ENCODE results near the gene CENPX. TPM values are rescaled to one million over a fixed set of nuclear protein-coding genes. Genes with fewer than 3 reads are reported as not detected.

CENPX gene
- total RNA-seq, 1 experiment from 2014 or later = 297 TPM

GRCh38 chr17:81980707-81981343 lies 41.9 kb downstream of the CENPX start:
- DNase-seq (ENCODE audit: low spot score) = no peak

DNA sequence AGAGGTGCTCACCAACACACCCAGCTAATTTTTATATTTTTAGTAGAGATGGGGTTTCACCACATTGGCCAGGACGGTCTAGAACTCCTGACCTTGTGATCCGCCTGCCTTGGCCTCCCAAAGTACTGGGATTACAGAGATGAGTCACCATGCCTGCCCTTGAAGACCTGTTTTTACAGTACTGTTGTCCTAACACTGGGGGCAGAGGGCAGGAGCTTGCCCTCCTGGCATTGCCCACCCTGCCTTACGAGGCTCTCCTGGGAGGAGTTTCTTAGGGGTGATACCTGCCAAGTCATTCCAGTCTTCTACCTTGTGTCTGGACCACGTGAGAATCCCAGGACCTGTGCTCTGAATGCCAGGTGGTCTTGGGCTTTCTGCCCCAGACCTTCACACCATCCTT lies 42.6 kb downstream of the CENPX start:
- DNase-seq (ENCODE audit: low spot score) = no peak

GRCh38 chr17:81978524-81979298 lies 44.0 kb downstream of the CENPX start:
- DNase-seq (ENCODE audit: low spot score) = no peak

- peak; percentile 92 for DNase-seq (ENCODE audit: low spot score)
Measured at GRCh38 chr17:81977211-81977808, 45.4 kb downstream of the CENPX start, which contains the start of gene ASPSCR1. ASPSCR1 (plus strand) TSS chr17:81977629; CDS start chr17:81977647, 18 bp downstream.

GRCh38 chr17:81976332-81977210 lies 46.1 kb downstream of the CENPX start:
- peak; percentile 52 for DNase-seq (ENCODE audit: low spot score)

GRCh38 chr17:81973432-81973831 lies 49.2 kb downstream of the CENPX start:
- DNase-seq (ENCODE audit: low spot score) = no peak

DNA sequence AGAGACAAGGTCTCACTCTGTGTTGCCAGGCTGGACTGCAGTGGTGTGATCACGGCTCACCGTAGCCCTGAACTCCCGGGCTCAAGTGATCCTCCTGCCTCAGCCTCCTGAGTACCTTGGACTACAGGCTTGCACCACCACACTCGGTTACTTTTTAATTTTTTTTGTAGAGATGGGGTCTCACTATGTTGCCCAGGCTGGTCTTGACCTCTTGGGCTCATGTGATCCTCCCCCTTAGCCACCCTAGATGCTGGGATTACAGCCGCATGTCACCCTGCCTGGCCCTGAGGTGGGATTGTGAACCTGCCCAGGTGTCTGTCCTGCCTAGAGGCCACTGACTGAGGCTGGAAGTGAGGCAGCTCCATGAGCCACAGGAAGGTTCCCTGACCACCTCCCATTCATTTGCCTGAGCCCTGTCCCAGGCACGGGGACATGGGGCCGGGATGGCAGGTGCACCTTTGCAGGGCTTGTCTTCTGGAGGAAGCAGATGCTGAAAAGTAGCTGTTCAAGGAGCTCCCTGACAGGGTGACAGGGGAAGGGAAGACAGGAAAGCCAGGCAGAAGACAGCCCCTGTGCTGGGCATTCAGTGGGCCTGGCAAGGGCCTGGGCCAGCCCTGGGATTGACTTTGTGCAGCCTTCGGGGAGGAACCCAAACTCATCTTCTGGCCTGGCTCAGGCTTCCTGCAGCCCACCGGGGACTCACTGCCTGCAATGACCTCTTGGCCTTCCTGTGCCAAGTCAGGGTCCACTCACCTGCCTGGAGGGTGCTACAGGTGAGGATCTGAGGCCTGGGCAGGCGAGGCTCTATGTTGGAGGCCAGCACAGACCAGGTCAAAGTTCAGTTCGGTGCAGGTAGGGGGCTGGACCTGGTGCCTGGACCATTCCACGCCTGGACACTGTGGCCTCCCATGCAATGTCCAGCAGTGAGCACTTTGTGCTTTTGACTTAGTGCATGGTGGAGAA lies 53.5 kb downstream of the CENPX start:
- DNase-seq (ENCODE audit: low spot score) = no peak

Other genes with a start within 250 kb of the CENPX start
- gene GCGR, start 218.7 kb downstream of the CENPX start, total RNA-seq (2014; rRNA removed; shearing (Covaris generic)) = 0.71 and 2.2 TPM in 2 replicates
- 159 and 160 TPM in 2 replicates for gene MCRIP1, start 189.6 kb downstream of the CENPX start, total RNA-seq (2014; rRNA removed; shearing (Covaris generic))
- 2.4 and 3.0 TPM in 2 replicates for gene PPP1R27, start 187.8 kb downstream of the CENPX start, total RNA-seq (2014; rRNA removed; shearing (Covaris generic))
- gene P4HB, start 162.3 kb downstream of the CENPX start, total RNA-seq (2014; rRNA removed; shearing (Covaris generic)) = 1,172 and 1,253 TPM in 2 replicates
- 312 and 331 TPM in 2 replicates for gene ARHGDIA, start 151.5 kb downstream of the CENPX start, total RNA-seq (2014; rRNA removed; shearing (Covaris generic))
- gene ALYREF, start 131.3 kb downstream of the CENPX start, total RNA-seq (2014; rRNA removed; shearing (Covaris generic)) = 482 and 502 TPM in 2 replicates
- gene ANAPC11, start 131.2 kb downstream of the CENPX start, total RNA-seq (2014; rRNA removed; shearing (Covaris generic)) = 222 and 256 TPM in 2 replicates
- gene NPB, start 120.6 kb downstream of the CENPX start, total RNA-seq (2014; rRNA removed; shearing (Covaris generic)) = 2.4 and 3.2 TPM in 2 replicates
- gene PCYT2, start 111.5 kb downstream of the CENPX start, total RNA-seq (2014; rRNA removed; shearing (Covaris generic)) = 163 and 167 TPM in 2 replicates
- gene SIRT7, start 104.7 kb downstream of the CENPX start, total RNA-seq (2014; rRNA removed; shearing (Covaris generic)) = 101 and 121 TPM in 2 replicates
- gene MAFG, start 95.1 kb downstream of the CENPX start, total RNA-seq (2014; rRNA removed; shearing (Covaris generic)) = 42.8 and 45.5 TPM in 2 replicates
- 255 and 273 TPM in 2 replicates for gene PYCR1, start 85.6 kb downstream of the CENPX start, total RNA-seq (2014; rRNA removed; shearing (Covaris generic))
- gene MYADML2, start 75.6 kb downstream of the CENPX start, total RNA-seq (2014; rRNA removed; shearing (Covaris generic)) = not detected in 2 replicates
- 1.3 and 2.0 TPM in 2 replicates for gene NOTUM, start 61.7 kb downstream of the CENPX start, total RNA-seq (2014; rRNA removed; shearing (Covaris generic))
- 66.6 and 85.0 TPM in 2 replicates for gene ASPSCR1, start 45.2 kb downstream of the CENPX start, total RNA-seq (2014; rRNA removed; shearing (Covaris generic))
- gene LRRC45, start 427 bp upstream of the CENPX start, total RNA-seq (2014; rRNA removed; shearing (Covaris generic)) = 83.2 and 88.4 TPM in 2 replicates
- gene RAC3, start 8.8 kb upstream of the CENPX start, total RNA-seq (2014; rRNA removed; shearing (Covaris generic)) = 68.7 and 71.3 TPM in 2 replicates
- gene DCXR, start 14.8 kb upstream of the CENPX start, total RNA-seq (2014; rRNA removed; shearing (Covaris generic)) = 167 and 221 TPM in 2 replicates
- 49.5 and 52.6 TPM in 2 replicates for gene RFNG, start 28.9 kb upstream of the CENPX start, total RNA-seq (2014; rRNA removed; shearing (Covaris generic))
- 281 and 295 TPM in 2 replicates for gene GPS1, start 29.0 kb upstream of the CENPX start, total RNA-seq (2014; rRNA removed; shearing (Covaris generic))
- 320 and 339 TPM in 2 replicates for gene DUS1L, start 42.9 kb upstream of the CENPX start, total RNA-seq (2014; rRNA removed; shearing (Covaris generic))
- 477 and 592 TPM in 2 replicates for gene FASN, start 75.4 kb upstream of the CENPX start, total RNA-seq (2014; rRNA removed; shearing (Covaris generic))
- 47.6 and 48.2 TPM in 2 replicates for gene CCDC57, start 190.0 kb upstream of the CENPX start, total RNA-seq (2014; rRNA removed; shearing (Covaris generic))
- gene SLC16A3, start 206.2 kb upstream of the CENPX start, total RNA-seq (2014; rRNA removed; shearing (Covaris generic)) = 132 and 156 TPM in 2 replicates